GM20000 (cell line): Measurements from ENCODE around the gene VPS16.

Experiments
- DNase-seq: peaks from one replicate; pipeline ENCODE4 v3.0.0; 2012; ENCODE audit warnings: low spot score
- CTCF ChIP-seq: IDR thresholded peaks from 2 replicates; pipeline ENCODE4 v1.5.1; 2012; ENCODE audit warnings: mild to moderate bottlenecking, control low read depth; ENCODE audit errors: extremely low read depth, missing control alignments

The VPS16 gene

DNA sequence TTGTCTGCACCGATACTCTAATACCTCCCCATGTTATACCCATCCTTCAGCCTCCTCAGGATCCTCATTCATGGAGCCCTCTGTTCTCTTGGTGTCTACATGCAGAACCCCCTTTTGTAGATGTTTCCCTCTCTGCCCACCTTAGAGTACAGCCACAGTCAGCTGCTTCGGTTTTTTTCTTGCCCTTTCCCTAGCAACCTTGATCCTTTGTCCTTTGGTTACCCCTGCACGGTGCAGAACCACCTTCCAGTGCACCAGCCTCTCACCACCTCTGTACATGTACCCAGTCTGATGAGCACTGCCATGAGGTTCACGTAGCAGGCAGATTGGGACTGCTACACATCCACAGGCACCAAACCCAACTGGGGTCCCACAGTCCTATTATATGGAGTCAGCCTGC is 7.3 kb downstream of the VPS16 start:
- TF ChIP-seq CTCF, result no peak
- no peak for DNase-seq

GRCh38 chr20:2849529-2849928 is 9.0 kb downstream of the VPS16 start:
- no peak for TF ChIP-seq CTCF
- no peak for DNase-seq

- no peak for DNase-seq
- TF ChIP-seq CTCF, result no peak
Measured at GRCh38 chr20:2851086-2851485, 10.5 kb downstream of the VPS16 start.

GRCh38 chr20:2858591-2858990 is 18.0 kb downstream of the VPS16 start:
- no peak for TF ChIP-seq CTCF
- no peak for DNase-seq

DNA sequence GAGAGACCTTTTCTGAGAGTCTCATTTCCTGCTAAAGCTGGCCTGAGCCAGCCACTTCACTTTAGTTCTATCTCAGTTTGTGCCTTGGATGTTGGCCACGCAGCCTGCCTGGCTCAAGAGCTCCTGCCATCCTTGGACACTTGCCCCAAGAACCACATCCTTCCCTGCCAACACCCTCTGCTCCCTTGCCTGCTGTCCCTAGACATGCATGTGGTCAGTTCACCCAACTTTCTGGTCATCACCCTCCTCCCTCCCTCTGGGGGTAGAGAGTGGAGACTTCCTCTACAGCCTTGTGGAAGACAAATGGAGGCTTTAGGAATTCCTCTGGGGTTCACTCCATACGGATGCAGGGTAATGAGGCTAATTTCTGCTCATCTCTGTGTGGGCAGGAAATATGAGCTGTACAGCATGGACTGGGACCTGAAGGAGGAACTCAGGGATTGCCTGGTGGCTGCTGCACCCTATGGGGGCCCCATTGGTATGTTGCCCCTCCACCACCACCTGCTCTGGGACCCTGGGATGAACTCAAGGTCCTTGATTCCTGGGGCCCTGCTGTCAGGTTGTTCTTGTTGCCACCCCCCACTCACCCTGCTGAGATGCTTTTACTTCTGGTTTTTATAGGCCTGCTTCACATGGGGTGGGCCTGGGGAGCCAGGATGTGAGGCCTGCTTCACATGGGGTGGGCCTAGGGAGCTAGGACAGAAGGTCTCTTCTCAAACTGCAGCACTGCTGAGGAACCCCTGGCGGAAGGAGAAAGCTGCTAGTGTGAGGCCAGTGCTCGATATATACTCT is 19.0 kb downstream of the VPS16 start:
- no peak for DNase-seq
- no peak for TF ChIP-seq CTCF

DNA sequence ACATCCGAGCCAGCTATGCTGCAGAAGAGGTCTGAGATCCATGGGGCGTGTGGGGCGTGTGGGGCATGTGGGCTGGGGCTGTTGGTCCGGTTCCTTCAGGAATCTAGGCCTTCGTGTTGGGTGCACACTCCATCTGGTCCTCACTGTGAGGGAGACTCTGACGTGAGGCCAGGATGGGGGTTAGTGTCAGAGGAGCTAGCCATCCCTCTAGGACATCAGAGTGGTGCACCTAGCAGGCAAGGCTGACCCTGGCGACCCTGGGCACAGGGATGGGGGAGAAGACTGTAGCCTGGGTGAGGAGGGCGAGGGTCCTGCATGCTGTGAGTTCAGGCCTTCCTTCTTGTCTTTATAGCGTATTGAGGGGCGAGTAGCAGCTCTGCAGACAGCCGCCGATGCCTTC is 24.1 kb downstream of the VPS16 start:
- no peak for TF ChIP-seq CTCF
- DNase-seq, result no peak

GRCh38 chr20:2865101-2865500 is 24.6 kb downstream of the VPS16 start:
- no peak for TF ChIP-seq CTCF
- DNase-seq, result no peak
